Measurements from ENCODE around the gene RAMAC.
"Not testable (repeated sequence)": the region's sequence is repeated elsewhere in the genome, so short reads cannot be mapped to it uniquely, and the experiment has no call there.

GRCh38 chr15:83031234-83031633 lies 45.2 kb downstream of the RAMAC start:
- TF ChIP-seq CTCF (conservative IDR thresholded peaks at IDR 0.05; ENCODE audit: low read depth, low read length); BHLHE40 (IDR thresholded peaks at IDR 0.05; ENCODE audit: low read depth, low read length); POLR2A (IDR thresholded peaks at IDR 0.05; ENCODE audit: low read depth, low read length); CEBPB (IDR thresholded peaks at IDR 0.05; ENCODE audit: low read depth, low read length); FOS (IDR thresholded peaks at IDR 0.05; ENCODE audit: low read depth, low read length); RFX5 (IDR thresholded peaks at IDR 0.05; ENCODE audit: low read depth, low read length); RAD21 (IDR thresholded peaks at IDR 0.05; ENCODE audit: low read length); MXI1 (IDR thresholded peaks at IDR 0.05; ENCODE audit: borderline replicate concordance, low read depth, low read length): not testable (repeated sequence)
- TF ChIP-seq, protein P1, sequence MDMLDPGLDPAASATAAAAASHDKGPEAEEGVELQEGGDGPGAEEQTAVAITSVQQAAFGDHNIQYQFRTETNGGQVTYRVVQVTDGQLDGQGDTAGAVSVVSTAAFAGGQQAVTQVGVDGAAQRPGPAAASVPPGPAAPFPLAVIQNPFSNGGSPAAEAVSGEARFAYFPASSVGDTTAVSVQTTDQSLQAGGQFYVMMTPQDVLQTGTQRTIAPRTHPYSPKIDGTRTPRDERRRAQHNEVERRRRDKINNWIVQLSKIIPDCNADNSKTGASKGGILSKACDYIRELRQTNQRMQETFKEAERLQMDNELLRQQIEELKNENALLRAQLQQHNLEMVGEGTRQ (IDR thresholded peaks at IDR 0.05; ENCODE audit: low read depth, low read length), result not testable (repeated sequence)
